Transverse colon (tissue), 4 donors: Measurements from ENCODE around the gene TMEM238L.

ENCODE experiments used
- EP300 ChIP-seq: sonication (generic); formaldehyde crosslinking; IDR thresholded peaks from one replicate; pipeline ENCODE4 v1.6.1; 2017; ENCODE audit warnings: antibody characterized with exemption, low read depth
- POLR2A ChIP-seq: fragments of 450-650 bp; IDR thresholded peaks from one replicate; pipeline ENCODE4 v1.6.1; 2016; ENCODE audit warnings: antibody characterized with exemption, mild to moderate bottlenecking, moderate library complexity
- POLR2AphosphoS5 ChIP-seq, 3 donors: sonication (generic); formaldehyde crosslinking; IDR thresholded peaks; one replicate each; pipeline ENCODE4 v1.6.1; 2016; ENCODE audit warnings: antibody characterized with exemption in 3 of 3
- TF ChIP-seq, protein P1 (sequence below), 5 experiments: fragments of 200-600 bp in 3 of 5; fragments of 450-650 bp in 2 of 5; sonication (generic) in 3 of 5; IDR thresholded peaks; 1 replicate in 2 of 5; 2 replicates in 3 of 5; pipeline ENCODE4 v1.5.1; 2016 to 2017; ENCODE audit warnings: antibody characterized with exemption in 5 of 5, inconsistent platforms in 3 of 5, mild to moderate bottlenecking in 2 of 5, moderate library complexity in 1 of 5

DNA sequence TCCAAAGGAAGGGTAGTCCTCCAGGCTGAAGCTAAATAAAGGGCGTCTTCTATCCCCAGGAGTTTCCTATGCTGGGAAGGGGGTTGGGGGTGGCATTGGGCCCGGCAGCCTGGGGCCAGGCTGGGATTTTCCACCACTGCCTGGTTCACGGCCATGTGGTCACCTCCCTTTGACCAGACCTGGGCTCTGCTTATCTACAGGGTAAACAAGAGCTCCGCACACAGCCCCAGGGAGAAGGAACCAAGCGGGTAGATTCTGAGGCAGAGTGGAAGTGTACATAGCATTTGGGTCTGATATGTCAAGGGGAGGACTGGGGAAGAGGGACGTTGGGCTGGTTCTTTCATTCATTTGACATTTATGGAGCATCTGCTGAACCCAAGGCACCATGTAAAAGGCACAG lies 46.8 kb downstream of the TMEM238L start:
- TF ChIP-seq, protein P1, sequence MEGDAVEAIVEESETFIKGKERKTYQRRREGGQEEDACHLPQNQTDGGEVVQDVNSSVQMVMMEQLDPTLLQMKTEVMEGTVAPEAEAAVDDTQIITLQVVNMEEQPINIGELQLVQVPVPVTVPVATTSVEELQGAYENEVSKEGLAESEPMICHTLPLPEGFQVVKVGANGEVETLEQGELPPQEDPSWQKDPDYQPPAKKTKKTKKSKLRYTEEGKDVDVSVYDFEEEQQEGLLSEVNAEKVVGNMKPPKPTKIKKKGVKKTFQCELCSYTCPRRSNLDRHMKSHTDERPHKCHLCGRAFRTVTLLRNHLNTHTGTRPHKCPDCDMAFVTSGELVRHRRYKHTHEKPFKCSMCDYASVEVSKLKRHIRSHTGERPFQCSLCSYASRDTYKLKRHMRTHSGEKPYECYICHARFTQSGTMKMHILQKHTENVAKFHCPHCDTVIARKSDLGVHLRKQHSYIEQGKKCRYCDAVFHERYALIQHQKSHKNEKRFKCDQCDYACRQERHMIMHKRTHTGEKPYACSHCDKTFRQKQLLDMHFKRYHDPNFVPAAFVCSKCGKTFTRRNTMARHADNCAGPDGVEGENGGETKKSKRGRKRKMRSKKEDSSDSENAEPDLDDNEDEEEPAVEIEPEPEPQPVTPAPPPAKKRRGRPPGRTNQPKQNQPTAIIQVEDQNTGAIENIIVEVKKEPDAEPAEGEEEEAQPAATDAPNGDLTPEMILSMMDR (IDR thresholded peaks at IDR 0.05), result no peak
- TF ChIP-seq POLR2AphosphoS5 (IDR thresholded peaks at IDR 0.05) (no peak), POLR2A (no peak), EP300 (no peak)
